ENCODE measurements around the gene PNPO. TPM values are rescaled to one million over a fixed set of nuclear protein-coding genes. Genes with fewer than 3 reads are reported as not detected.

The PNPO gene
- polyA plus RNA-seq, 1 donor (not counting 4 experiments of a cell fraction or from before 2014, with no cell fraction given): 35.5 TPM

DNA sequence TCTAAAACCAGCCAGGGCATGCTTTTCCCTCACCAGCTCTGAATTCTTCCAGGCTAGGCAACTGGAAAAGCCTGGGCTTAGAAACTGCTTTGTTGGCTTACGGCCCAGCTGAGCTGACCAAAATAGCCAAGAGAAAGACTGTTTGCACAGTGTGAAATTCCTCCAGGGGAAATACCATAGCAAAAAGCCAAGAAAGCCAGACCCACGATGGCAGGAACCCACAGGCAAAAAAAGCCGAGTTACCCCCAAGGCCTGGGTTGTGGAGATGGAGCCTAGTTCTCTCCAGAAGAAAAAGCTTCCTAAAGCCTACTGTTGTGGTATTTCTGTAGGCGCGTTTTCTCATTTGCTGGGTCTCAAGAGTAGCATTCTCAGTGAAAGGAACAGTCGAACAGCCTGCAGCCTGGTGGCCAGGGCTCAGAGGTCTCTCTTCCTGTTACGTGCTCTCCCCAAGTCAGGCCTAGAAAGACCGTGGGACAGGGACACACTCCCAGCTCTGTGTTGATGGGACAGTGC is 36.1 kb upstream of the PNPO start:
- H3K79me2 ChIP-seq (ENCODE audit: control insufficient read depth, insufficient read depth, low read length): no peaks in the 10 kb centered on the region
- H3K27me3 ChIP-seq (ENCODE audit: control insufficient read depth, extremely low read depth, insufficient read depth, low read length): no peaks in the 10 kb centered on the region
- FAIRE-seq (no peak), DNase-seq (ENCODE audit: low read depth, low spot score) (no peak)
- H3K4me2 ChIP-seq (ENCODE audit: control insufficient read depth, extremely low read depth, insufficient read depth, low read depth, low read length): no peak overlapping the region
- peaks cover 0 to 3% of the 10 kb centered on the region in 2 experiments for H3K36me3 ChIP-seq (ENCODE audit: control insufficient read depth in 2 of 2, extremely low read depth in 1 of 2, insufficient read depth in 2 of 2, low read length in 2 of 2)
- no peaks in the 10 kb centered on the region for H4K20me1 ChIP-seq (ENCODE audit: control insufficient read depth, extremely low read depth, insufficient read depth, low read length)
- TF ChIP-seq EZH2 (IDR thresholded peaks at IDR 0.05; ENCODE audit: low read length): no peak
- TF ChIP-seq, protein P1, sequence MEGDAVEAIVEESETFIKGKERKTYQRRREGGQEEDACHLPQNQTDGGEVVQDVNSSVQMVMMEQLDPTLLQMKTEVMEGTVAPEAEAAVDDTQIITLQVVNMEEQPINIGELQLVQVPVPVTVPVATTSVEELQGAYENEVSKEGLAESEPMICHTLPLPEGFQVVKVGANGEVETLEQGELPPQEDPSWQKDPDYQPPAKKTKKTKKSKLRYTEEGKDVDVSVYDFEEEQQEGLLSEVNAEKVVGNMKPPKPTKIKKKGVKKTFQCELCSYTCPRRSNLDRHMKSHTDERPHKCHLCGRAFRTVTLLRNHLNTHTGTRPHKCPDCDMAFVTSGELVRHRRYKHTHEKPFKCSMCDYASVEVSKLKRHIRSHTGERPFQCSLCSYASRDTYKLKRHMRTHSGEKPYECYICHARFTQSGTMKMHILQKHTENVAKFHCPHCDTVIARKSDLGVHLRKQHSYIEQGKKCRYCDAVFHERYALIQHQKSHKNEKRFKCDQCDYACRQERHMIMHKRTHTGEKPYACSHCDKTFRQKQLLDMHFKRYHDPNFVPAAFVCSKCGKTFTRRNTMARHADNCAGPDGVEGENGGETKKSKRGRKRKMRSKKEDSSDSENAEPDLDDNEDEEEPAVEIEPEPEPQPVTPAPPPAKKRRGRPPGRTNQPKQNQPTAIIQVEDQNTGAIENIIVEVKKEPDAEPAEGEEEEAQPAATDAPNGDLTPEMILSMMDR (optimal IDR thresholded peaks at IDR 0.05 in 1 of 3, IDR thresholded peaks at IDR 0.05 in 1 of 3, conservative IDR thresholded peaks at IDR 0.05 in 1 of 3; ENCODE audit: extremely low read depth in 1 of 3, insufficient read depth in 2 of 3, low read length in 3 of 3): no peak
- no peak overlapping the region for H3K9ac ChIP-seq (ENCODE audit: control insufficient read depth, extremely low read depth, insufficient read depth, low read length)
- dilution Hi-C loops (cut with MboI; ENCODE audit: extremely low pct_ligation_motif_present, low sequenced_read_pairs): no loop called here
- H3K9me3 ChIP-seq (ENCODE audit: control insufficient read depth, low read depth, low read length): no peaks in the 10 kb centered on the region
- H3K9me1 ChIP-seq (ENCODE audit: control insufficient read depth, extremely low read depth, insufficient read depth, low read length): no peaks in the 10 kb centered on the region
- no peak overlapping the region for H3K27ac ChIP-seq (ENCODE audit: control insufficient read depth, insufficient read depth, low read length)
- no peak overlapping the region for H3K4me3 ChIP-seq (ENCODE audit: control insufficient read depth in 2 of 3, extremely low read depth in 1 of 3, insufficient read depth in 2 of 3, low read depth in 1 of 3, low read length in 3 of 3)
- H2AFZ ChIP-seq (ENCODE audit: control insufficient read depth, low read length): no peak overlapping the region
- peaks cover 3% of the 10 kb centered on the region for H3K4me1 ChIP-seq (ENCODE audit: control insufficient read depth, extremely low read depth, insufficient read depth, low read length)

DNA sequence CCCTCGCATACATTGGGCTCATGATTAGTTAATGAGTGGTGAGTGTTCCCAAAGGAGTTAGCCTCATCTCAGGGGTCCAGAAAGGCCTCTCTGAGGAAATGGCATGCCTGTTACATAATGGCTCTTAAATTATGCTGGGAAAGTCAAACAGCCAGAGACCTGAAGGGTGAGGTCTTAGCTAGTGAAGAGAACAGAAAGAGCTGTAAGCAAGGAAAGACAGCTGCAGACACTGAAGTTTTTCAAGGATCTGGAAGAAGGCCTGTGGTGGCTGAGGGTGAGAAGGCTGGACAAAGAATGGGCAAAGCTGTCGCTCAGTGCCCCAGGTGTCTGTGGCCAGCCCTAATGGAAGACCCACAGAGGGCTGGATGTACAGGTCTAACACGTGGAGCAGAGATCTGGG is 34.9 kb upstream of the PNPO start:
- Histone ChIP-seq H3K4me1 (ENCODE audit: control insufficient read depth, extremely low read depth, insufficient read depth, low read length) (peaks cover 3% of the 10 kb centered on the region), H3K9me3 (ENCODE audit: control insufficient read depth, low read depth, low read length) (no peaks in the 10 kb centered on the region), H3K9ac (ENCODE audit: control insufficient read depth, extremely low read depth, insufficient read depth, low read length) (no peak overlapping the region), H3K4me3 (ENCODE audit: control insufficient read depth in 2 of 3, extremely low read depth in 1 of 3, insufficient read depth in 2 of 3, low read depth in 1 of 3, low read length in 3 of 3) (no peak overlapping the region), H3K27ac (ENCODE audit: control insufficient read depth, insufficient read depth, low read length) (no peak overlapping the region), H4K20me1 (ENCODE audit: control insufficient read depth, extremely low read depth, insufficient read depth, low read length) (no peaks in the 10 kb centered on the region), H3K36me3 (ENCODE audit: control insufficient read depth in 2 of 2, extremely low read depth in 1 of 2, insufficient read depth in 2 of 2, low read length in 2 of 2) (peaks cover 0 to 3% of the 10 kb centered on the region in 2 experiments), H3K9me1 (ENCODE audit: control insufficient read depth, extremely low read depth, insufficient read depth, low read length) (no peaks in the 10 kb centered on the region), H3K27me3 (ENCODE audit: control insufficient read depth, extremely low read depth, insufficient read depth, low read length) (no peaks in the 10 kb centered on the region), H2AFZ (ENCODE audit: control insufficient read depth, low read length) (no peak overlapping the region), H3K4me2 (ENCODE audit: control insufficient read depth, extremely low read depth, insufficient read depth, low read depth, low read length) (no peak overlapping the region), H3K79me2 (ENCODE audit: control insufficient read depth, insufficient read depth, low read length) (no peaks in the 10 kb centered on the region)
- dilution Hi-C loops (cut with MboI; ENCODE audit: extremely low pct_ligation_motif_present, low sequenced_read_pairs): no loop called here
- FAIRE-seq: no peak
- TF ChIP-seq, protein P1 (optimal IDR thresholded peaks at IDR 0.05 in 1 of 3, IDR thresholded peaks at IDR 0.05 in 1 of 3, conservative IDR thresholded peaks at IDR 0.05 in 1 of 3; ENCODE audit: extremely low read depth in 1 of 3, insufficient read depth in 2 of 3, low read length in 3 of 3): no peak
- TF ChIP-seq EZH2 (IDR thresholded peaks at IDR 0.05; ENCODE audit: low read length): no peak
- DNase-seq (ENCODE audit: low read depth, low spot score): no peak

All from keratinocyte (primary cell).